T-helper 17 cell (primary cell): Measurements from ENCODE around the gene MARCKS. TPM values are rescaled to one million over a fixed set of nuclear protein-coding genes. Genes with fewer than 3 reads are reported as not detected.

ENCODE experiments used
- ATAC-seq: fragments of 150-1000 bp; cut with Tn5 transposase; 2 replicates; pipeline ENCODE4 v1.10.0; 2021; ENCODE audit warnings: mild to moderate bottlenecking, moderate library complexity
- DNase-seq, 3 donors: peaks; one replicate each; pipeline versions ENCODE4 v3.0.0 to v3.0.0-alpha.2; 2020 to 2021
- H3K9me3 ChIP-seq: one replicate; pipeline ENCODE4 v1.7.0; 2013; ENCODE audit warnings: low read length, mild to moderate bottlenecking; ENCODE audit not compliant: control insufficient read depth, poor library complexity, severe bottlenecking
- H3K27ac Mint-ChIP-seq: one replicate; pipeline ENCODE4 v1.8.0; 2022; ENCODE audit warnings: mild to moderate bottlenecking, moderate library complexity, mixed read lengths
- H3K27me3 Mint-ChIP-seq: one replicate; pipeline ENCODE4 v1.8.0; 2022; ENCODE audit warnings: mixed read lengths
- H3K36me3 Mint-ChIP-seq: one replicate; pipeline ENCODE4 v1.8.0; 2022; ENCODE audit warnings: low read depth, mixed read lengths
- H3K4me1 Mint-ChIP-seq: one replicate; pipeline ENCODE4 v1.8.0; 2022; ENCODE audit warnings: mild to moderate bottlenecking, mixed read lengths
- H3K4me3 Mint-ChIP-seq: one replicate; pipeline ENCODE4 v1.8.0; 2022; ENCODE audit warnings: mild to moderate bottlenecking, moderate library complexity, mixed read lengths
- total RNA-seq, 4 donors: library from RNA in 2 of 4; stranded (reverse) in 2 of 4; gene quantifications; one replicate each; pipeline ENCODE4 v1.2.3 and lab custom pipeline; 2022 to 2026

The MARCKS gene
- total RNA-seq, 2 donors from 2014 or later = 0.68 to 4.0 TPM

DNA sequence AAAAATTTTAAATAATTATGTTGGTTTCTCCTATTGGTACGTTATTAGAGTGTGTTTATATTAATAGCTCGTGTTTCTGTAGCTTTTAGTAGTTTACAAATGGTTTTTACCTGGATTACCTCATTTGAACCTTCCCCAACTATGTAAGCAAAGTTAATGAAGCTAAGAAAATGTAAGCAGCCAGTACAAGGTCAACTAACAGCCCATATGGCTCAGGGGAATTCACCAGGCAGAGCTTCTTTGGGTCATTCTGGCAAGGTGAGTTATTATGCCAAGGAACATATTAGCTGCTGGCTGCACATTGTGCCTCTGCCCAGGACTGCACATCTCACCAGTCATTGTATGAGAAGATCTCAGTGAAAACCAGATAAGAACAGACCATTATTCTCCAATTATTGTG, 27.0 kb upstream of the MARCKS start:
- no peak overlapping the region for H3K4me3 Mint-ChIP-seq
- ATAC-seq = no peak
- no peaks in the 10 kb centered on the region for H3K4me1 Mint-ChIP-seq
- no peaks in the 10 kb centered on the region for H3K36me3 Mint-ChIP-seq
- no peak overlapping the region for H3K27ac Mint-ChIP-seq
- DNase-seq = no peak
- H3K27me3 Mint-ChIP-seq = peaks cover 28% of the 10 kb centered on the region
- H3K9me3 ChIP-seq = no peaks in the 10 kb centered on the region

GRCh38 chr6:113833537-113833936, 23.6 kb upstream of the MARCKS start:
- Mint-ChIP-seq H3K4me1 (no peaks in the 10 kb centered on the region), H3K4me3 (no peak overlapping the region), H3K27me3 (peaks cover 33% of the 10 kb centered on the region), H3K27ac (no peak overlapping the region), H3K36me3 (no peaks in the 10 kb centered on the region)
- DNase-seq (no peak), ATAC-seq (no peak)
- no peaks in the 10 kb centered on the region for H3K9me3 ChIP-seq

DNA sequence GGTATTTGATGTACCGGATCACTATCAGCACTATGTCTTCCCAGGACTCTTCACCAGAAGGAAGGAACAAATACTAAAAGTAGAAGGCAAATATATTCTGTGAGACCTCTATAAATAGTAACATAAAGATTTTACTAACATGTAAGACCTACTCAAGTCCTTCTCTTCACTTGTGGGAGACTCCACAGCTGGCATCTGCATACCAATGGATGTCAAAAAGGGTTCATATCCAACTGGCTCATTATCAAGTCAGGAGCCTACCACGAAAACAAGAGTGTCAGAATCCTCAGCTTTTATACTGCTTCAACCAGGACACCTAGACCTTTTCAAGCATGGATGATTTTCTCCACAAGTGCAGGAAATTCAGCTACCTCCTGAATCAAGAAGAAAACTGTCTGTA, 20.0 kb upstream of the MARCKS start:
- no peaks in the 10 kb centered on the region for H3K4me1 Mint-ChIP-seq
- H3K36me3 Mint-ChIP-seq = no peaks in the 10 kb centered on the region
- no peak overlapping the region for H3K4me3 Mint-ChIP-seq
- no peak overlapping the region for H3K27ac Mint-ChIP-seq
- H3K9me3 ChIP-seq = no peaks in the 10 kb centered on the region
- DNase-seq (no peak), ATAC-seq (no peak)
- H3K27me3 Mint-ChIP-seq = peaks cover 14% of the 10 kb centered on the region

DNA sequence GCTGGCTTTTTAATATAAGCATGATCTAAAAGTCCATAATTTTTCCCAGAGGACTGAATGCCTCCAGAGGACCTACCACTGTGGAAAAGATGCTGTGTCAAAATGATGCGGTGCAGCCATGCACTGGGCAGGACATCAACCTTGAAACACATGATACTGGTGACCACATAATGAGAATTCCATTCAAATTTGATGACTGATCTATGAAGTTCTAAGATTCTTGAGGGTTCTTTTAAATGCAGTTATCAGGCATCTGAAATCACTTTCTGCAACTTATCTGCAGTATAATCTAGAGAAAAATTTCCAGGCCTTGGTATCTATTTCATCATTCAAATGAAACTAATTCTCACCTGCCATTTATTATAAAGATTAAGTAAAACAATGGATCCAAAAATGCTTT, 15.0 kb upstream of the MARCKS start:
- no peak overlapping the region for H3K27ac Mint-ChIP-seq
- H3K36me3 Mint-ChIP-seq = no peaks in the 10 kb centered on the region
- ATAC-seq (no peak), DNase-seq (no peak)
- H3K4me1 Mint-ChIP-seq = no peaks in the 10 kb centered on the region
- H3K27me3 Mint-ChIP-seq = peaks cover 18% of the 10 kb centered on the region
- no peak overlapping the region for H3K4me3 Mint-ChIP-seq
- no peaks in the 10 kb centered on the region for H3K9me3 ChIP-seq

DNA sequence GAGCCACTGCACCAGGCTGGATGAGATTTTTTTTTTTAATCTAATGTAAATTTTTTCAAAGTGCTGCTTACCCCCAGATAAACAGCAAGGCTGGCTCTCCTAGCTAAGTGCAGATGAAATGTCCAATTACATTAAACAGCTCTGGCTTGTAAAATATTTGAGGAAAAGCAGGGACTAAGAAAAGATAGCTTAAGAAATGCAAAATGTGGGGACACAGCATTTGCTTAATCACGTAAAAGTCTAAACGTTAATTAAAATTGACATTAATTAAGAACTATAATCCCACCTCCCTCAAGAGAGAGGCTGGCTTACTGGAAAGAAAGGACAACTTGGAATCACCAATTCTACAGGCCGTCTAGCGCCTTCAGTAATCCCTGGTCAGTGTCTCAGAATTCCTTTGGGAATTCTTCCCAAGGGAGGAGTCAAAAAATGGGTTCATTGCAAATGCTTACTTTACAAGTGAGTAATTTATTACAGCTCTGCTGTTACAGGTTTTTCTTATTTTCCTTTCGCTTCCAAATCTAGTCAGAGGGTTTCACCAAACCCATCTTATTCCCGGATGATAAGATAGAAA, 13.6 kb upstream of the MARCKS start:
- Mint-ChIP-seq H3K36me3 (peaks cover 2% of the 10 kb centered on the region), H3K27me3 (peaks cover 31% of the 10 kb centered on the region), H3K27ac (no peak overlapping the region), H3K4me3 (no peak overlapping the region), H3K4me1 (no peaks in the 10 kb centered on the region)
- ATAC-seq (no peak), DNase-seq (no peak)
- H3K9me3 ChIP-seq = no peaks in the 10 kb centered on the region

- no peak for DNase-seq
- no peak overlapping the region for H3K27ac Mint-ChIP-seq
- no peaks in the 10 kb centered on the region for H3K4me1 Mint-ChIP-seq
- no peak for ATAC-seq
- H3K9me3 ChIP-seq = no peaks in the 10 kb centered on the region
- H3K4me3 Mint-ChIP-seq = no peak overlapping the region
- H3K36me3 Mint-ChIP-seq = peaks cover 2% of the 10 kb centered on the region
- H3K27me3 Mint-ChIP-seq = peaks cover 38% of the 10 kb centered on the region
Measured at GRCh38 chr6:113846577-113846976, 10.6 kb upstream of the MARCKS start.

DNA sequence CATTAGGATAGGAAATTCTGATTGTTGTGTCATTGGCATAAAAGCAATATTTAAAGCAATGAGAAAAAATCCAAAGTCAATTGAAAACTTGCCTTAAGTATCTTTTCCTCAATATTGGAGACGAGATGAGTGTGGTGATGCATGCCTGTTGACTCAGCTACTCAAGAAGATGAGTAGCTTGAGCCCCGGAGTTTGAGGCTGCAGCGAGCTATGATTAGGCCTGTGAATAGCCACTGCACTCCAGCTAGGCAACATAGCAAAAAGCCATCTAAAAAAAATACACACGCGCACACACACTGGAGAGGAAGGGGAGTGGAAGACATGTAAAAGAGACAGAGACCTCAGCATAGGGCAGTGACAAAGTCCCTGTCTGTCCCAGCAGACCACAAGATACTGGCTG, 9.7 kb upstream of the MARCKS start:
- H3K9me3 ChIP-seq = no peaks in the 10 kb centered on the region
- no peak overlapping the region for H3K27ac Mint-ChIP-seq
- H3K27me3 Mint-ChIP-seq = peaks cover 47% of the 10 kb centered on the region
- DNase-seq = no peak
- peaks cover 2% of the 10 kb centered on the region for H3K36me3 Mint-ChIP-seq
- H3K4me1 Mint-ChIP-seq = no peaks in the 10 kb centered on the region
- ATAC-seq = no peak
- no peak overlapping the region for H3K4me3 Mint-ChIP-seq

GRCh38 chr6:113848280-113848679, 8.9 kb upstream of the MARCKS start:
- Mint-ChIP-seq H3K27me3 (peaks cover 55% of the 10 kb centered on the region), H3K36me3 (peaks cover 2% of the 10 kb centered on the region), H3K27ac (no peak overlapping the region), H3K4me1 (no peaks in the 10 kb centered on the region), H3K4me3 (no peak overlapping the region)
- ATAC-seq = no peak
- no peaks in the 10 kb centered on the region for H3K9me3 ChIP-seq
- no peak for DNase-seq

DNA sequence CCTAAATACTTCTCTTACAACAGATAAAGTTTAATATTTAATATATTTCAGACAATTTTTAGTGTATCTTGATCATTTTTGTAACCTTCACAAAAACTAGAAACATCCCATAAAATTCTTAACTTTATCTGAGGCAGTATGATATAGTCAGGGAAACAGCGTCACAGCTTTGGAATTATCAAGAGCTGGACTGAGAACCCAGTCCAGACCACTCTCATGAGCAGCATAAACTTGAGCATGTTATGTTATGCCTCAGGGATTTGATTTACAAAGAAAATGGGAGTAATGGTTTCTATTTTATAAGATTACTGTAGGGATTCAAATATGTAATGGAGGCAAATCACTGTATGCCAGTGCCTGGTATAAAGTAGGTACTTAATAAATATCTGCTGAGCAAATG, 8.3 kb upstream of the MARCKS start:
- H3K9me3 ChIP-seq = no peaks in the 10 kb centered on the region
- DNase-seq (no peak), ATAC-seq (no peak)
- no peaks in the 10 kb centered on the region for H3K4me1 Mint-ChIP-seq
- no peak overlapping the region for H3K27ac Mint-ChIP-seq
- H3K27me3 Mint-ChIP-seq = peaks cover 59% of the 10 kb centered on the region
- peaks cover 2% of the 10 kb centered on the region for H3K36me3 Mint-ChIP-seq
- no peak overlapping the region for H3K4me3 Mint-ChIP-seq

DNA sequence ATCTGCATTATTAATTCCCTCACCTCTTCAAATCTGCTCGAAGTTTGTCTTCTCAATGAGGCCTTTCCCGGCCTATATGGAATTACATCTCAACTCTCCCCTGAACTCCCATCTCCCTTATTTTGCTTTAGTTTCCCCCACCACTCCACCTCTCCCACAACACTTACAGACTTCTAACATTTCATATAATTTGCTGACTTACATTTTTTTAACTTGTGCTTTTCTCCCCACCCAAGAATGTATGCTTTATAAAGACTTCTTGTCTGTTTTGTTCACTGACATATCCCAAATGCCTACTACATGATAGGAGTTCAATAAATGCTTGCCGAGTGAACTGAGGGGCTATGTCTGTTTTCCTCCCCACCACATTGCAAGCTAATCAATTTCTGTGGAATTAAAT, 3.9 kb upstream of the MARCKS start:
- Mint-ChIP-seq H3K27ac (no peak overlapping the region), H3K36me3 (peaks cover 5% of the 10 kb centered on the region), H3K4me3 (no peak overlapping the region), H3K4me1 (peaks cover 17% of the 10 kb centered on the region), H3K27me3 (peaks cover 39% of the 10 kb centered on the region)
- peaks cover 3% of the 10 kb centered on the region for H3K9me3 ChIP-seq
- ATAC-seq = no peak
- no peak for DNase-seq

DNA sequence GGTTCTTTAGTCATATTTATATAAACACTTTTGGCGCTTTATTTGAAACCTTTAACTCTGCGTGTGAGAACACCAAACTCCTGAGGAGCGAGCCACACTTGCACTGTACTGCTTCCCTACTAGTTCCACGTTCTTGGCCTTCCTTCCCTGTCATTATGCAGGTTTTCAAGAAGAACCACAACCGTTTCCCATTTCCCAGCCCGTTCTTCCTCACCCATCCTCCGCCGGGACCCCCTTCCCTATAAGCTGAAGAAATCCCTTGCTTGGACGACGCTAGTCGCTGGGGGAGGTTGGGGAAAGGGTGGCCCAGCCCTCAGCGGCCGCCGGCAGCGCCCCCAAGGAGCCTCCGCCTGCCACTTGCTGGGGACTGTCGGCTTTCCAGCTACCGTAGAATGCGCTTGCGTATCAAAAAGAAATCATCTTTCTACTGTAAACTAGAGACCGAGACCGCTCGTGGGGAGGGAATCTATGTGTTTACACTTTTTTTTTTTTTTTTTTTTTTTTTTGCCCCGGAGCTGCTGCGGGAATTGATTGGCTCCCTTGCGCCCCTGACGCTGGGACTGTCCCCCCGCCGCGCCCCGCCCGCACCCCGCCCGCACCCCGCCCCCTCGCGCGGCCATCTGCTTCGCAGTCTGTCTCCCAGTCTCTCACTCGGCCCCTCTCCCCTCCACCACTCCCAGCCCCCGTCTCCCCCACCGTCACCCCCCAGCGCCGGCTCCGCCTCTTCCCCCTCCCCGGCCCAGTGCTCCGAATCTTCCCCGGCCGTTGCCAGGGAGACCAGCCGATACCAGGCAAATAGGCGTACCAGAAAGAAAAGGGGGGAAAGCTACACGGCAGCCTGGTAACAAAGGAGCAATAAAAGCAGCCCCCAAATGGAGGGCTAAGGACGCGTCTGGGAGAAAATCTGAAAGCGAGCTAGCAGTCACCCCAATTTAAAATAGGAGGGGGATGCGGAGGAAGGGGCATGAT, 2.3 kb upstream of the MARCKS start:
- Mint-ChIP-seq H3K4me3 (peak overlapping the region; percentile 28), H3K36me3 (peaks cover 4% of the 10 kb centered on the region), H3K4me1 (peaks cover 21% of the 10 kb centered on the region), H3K27ac (peak overlapping the region; percentile 51), H3K27me3 (peaks cover 29% of the 10 kb centered on the region)
- DNase-seq = peak in 1 of 3 donors; percentile 13
- peak; percentile 17 for ATAC-seq
- peaks cover 3% of the 10 kb centered on the region for H3K9me3 ChIP-seq

DNA sequence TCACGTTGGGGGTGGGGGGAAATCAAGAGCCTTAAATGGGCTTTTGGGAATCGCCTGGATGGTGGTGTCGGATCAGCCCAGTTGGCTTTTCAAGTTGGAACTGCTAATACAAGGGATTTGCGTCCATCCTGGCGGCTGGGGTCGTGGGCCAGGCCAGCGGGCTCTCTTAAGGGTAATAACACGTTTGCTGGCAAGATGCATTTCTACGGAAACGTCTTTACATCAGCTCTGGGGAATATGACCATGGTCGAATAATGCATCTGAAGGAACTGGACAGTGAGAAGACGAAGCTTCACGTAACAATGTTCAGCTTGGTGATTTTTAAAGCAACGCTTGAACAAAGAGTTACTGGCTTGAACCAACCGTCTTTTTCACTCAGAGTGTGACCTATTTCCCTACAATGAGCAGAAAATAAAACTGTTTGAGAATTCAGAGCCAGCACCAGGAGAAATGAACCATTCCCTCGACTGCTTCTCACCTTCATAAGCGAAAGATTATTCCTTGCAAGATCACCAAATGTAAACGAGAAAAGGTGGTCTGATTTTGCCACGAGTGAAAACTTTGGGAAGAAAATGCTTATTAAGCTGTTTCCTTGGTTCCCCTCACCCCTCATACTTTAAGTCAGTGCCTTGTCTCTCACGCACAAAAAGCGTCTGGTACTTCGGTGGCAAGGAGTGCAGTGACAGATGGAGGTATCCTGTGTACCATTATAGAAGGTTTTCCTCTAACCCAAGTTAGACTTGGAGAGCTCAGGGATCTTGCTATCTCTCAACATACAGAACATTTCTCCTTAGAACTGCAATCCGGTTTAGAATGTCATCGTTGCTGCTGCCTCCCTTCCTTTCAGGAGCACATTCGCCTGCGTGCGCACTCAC, 1.4 kb upstream of the MARCKS start:
- Mint-ChIP-seq H3K4me3 (no peak overlapping the region), H3K27ac (peak overlapping the region; percentile 51), H3K36me3 (peaks cover 4% of the 10 kb centered on the region), H3K4me1 (peaks cover 21% of the 10 kb centered on the region), H3K27me3 (peaks cover 31% of the 10 kb centered on the region)
- ATAC-seq = no peak
- DNase-seq = no peak
- H3K9me3 ChIP-seq = peaks cover 3% of the 10 kb centered on the region

DNA sequence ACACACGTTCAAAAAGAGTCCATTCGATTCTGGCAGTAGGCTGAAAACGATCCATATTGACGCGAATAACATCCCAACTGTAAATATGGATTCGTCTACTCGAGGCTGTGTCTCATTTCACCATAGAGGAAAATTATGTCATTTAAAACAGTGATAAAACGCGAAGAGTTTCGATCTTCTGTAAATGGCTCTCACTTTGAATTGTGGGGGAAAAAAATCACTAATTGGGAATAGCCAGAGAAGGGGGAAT, 845 bp upstream of the MARCKS start:
- peaks cover 21% of the 10 kb centered on the region for H3K4me1 Mint-ChIP-seq
- no peak overlapping the region for H3K4me3 Mint-ChIP-seq
- H3K27ac Mint-ChIP-seq = no peak overlapping the region
- DNase-seq (no peak), ATAC-seq (no peak)
- peaks cover 30% of the 10 kb centered on the region for H3K27me3 Mint-ChIP-seq
- peaks cover 3% of the 10 kb centered on the region for H3K9me3 ChIP-seq
- H3K36me3 Mint-ChIP-seq = peaks cover 4% of the 10 kb centered on the region
